Measurements from ENCODE around the gene ARHGEF6. TPM values are rescaled to one million over a fixed set of nuclear protein-coding genes. Genes with fewer than 3 reads are reported as not detected.

The ARHGEF6 gene
- total and polyA plus RNA-seq, 2 experiments from 2014 or later = 2.5 to 6.0 TPM

- no peak overlapping the region for H3K4me2 ChIP-seq
- no peaks in the 10 kb centered on the region for H3K27me3 ChIP-seq (ENCODE audit: insufficient read depth)
- H3K9me2 ChIP-seq (ENCODE audit: insufficient read depth) = no peaks in the 10 kb centered on the region
- peaks cover 2% of the 10 kb centered on the region; the same call in 1 of the 3 replicates for H3K4me1 Mint-ChIP-seq
- no peak for DNase-seq (ENCODE audit: low spot score)
- no peak overlapping the region for H2AFZ ChIP-seq
- no peaks in the 10 kb centered on the region for H3K4me1 ChIP-seq (ENCODE audit: insufficient read depth)
- no peaks in the 10 kb centered on the region for H4K20me1 ChIP-seq (replicated peaks; ENCODE audit: insufficient read depth)
- TF ChIP-seq POLR2AphosphoS5 (IDR thresholded peaks at IDR 0.05; ENCODE audit: low read depth) (no peak), REST (IDR thresholded peaks at IDR 0.05; ENCODE audit: unreplicated experiment) (no peak), EZH2phosphoT487 (IDR thresholded peaks at IDR 0.05; ENCODE audit: unreplicated experiment) (no peak), ZNF331 (CRISPR knock-in tag; IDR thresholded peaks at IDR 0.05; ENCODE audit: low read depth) (no peak), CREB1 (CRISPR knock-in tag; IDR thresholded peaks at IDR 0.05; ENCODE audit: low read depth) (no peak), STAT1 (IDR thresholded peaks at IDR 0.05; ENCODE audit: unreplicated experiment) (no peak), EZH2 (IDR thresholded peaks at IDR 0.05; ENCODE audit: low read depth, unreplicated experiment) (no peak), ZNF462 (CRISPR knock-in tag; IDR thresholded peaks at IDR 0.05) (no peak), CTCF (conservative IDR thresholded peaks at IDR 0.05; ENCODE audit: low read depth in 2 of 2) (no peak), NANOG (IDR thresholded peaks at IDR 0.05; ENCODE audit: borderline replicate concordance) (no peak), JUNB (IDR thresholded peaks at IDR 0.05; ENCODE audit: unreplicated experiment) (no peak), ZNF114 (CRISPR knock-in tag; IDR thresholded peaks at IDR 0.05) (no peak), ETS1 (IDR thresholded peaks at IDR 0.05) (no peak)
- peaks cover 4% of the 10 kb centered on the region for H3K27me3 Mint-ChIP-seq (ENCODE audit: insufficient read depth, low read depth, poor library complexity)
- no peak for ATAC-seq
- no peaks in the 10 kb centered on the region for H3K36me3 ChIP-seq (ENCODE audit: insufficient read depth)
- H3K4me3 ChIP-seq = no peak overlapping the region
- H3K27ac Mint-ChIP-seq = no peak overlapping the region
- no peaks in the 10 kb centered on the region for H3K79me2 ChIP-seq (replicated peaks; ENCODE audit: insufficient read depth)
- no peak overlapping the region for H3K27ac ChIP-seq (ENCODE audit: low read depth)
- no peak overlapping the region for H3K4me3 Mint-ChIP-seq
- no peaks in the 10 kb centered on the region for H3K9me3 Mint-ChIP-seq
- H3K36me3 Mint-ChIP-seq (ENCODE audit: low read depth) = no peaks in the 10 kb centered on the region
- no peaks in the 10 kb centered on the region for H3F3A ChIP-seq (replicated peaks; ENCODE audit: low read depth)
Observed at GRCh38 chrX:136679531-136679930, 101.2 kb downstream of the ARHGEF6 start.

Data from GM23338 (cell line).